HK-2 (cell line): ENCODE data around the gene AOPEP.
A peak's percentile ranks its signal among the peaks of the same experiment; 100 is the strongest.

Source experiments
- DNase-seq: peaks from one replicate; pipeline ENCODE4 v3.0.0-alpha.2; 2018; ENCODE audit not compliant: unreplicated experiment

Gene AOPEP

DNA sequence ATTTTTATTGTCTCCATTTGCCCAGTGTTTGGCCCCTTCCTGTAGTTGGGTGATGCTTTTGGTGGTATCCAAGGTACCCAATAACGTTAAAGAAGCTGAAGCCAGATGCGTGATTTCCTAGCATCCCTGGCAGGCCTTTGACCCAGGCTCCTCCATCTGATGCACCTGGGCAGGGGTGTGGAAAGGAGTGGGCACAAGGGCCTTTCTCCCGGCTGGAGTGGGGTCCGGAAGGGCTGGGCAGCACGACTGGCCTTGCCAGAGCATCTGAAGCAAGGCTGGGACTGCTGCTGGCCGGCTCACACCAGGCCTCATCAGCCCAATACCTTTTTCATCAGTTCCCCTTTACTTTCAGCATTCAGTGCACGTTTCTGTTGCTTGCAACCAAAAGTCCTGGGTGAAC is 370.8 kb downstream of the AOPEP start:
- no peak for DNase-seq

DNA sequence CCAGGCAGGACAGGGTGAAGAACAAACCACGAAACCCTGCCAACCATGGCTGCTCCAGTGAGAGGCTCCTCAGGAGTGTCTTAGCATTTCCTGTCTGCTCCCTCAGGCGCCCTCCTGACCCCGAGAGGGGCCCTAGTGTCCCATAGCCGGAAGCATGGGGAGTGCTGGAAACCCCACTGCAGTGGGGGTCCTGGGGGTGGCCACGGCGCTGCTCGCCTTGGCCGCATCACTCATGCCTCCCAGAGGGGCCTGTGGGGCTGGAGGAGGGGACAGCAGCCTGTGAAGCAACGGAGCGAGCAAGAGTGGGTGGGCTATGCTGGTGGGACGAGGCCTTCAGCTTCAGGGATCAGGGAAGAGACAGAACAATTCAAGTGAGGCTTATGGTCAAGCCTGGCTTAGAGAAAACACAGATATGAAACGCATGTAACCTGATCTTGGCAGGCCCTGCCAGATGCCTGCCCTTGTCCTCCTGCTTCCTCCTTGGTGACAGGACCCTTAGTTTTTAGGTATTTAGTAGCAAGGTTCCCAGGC is 372.0 kb downstream of the AOPEP start:
- peak; percentile 43 for DNase-seq

DNA sequence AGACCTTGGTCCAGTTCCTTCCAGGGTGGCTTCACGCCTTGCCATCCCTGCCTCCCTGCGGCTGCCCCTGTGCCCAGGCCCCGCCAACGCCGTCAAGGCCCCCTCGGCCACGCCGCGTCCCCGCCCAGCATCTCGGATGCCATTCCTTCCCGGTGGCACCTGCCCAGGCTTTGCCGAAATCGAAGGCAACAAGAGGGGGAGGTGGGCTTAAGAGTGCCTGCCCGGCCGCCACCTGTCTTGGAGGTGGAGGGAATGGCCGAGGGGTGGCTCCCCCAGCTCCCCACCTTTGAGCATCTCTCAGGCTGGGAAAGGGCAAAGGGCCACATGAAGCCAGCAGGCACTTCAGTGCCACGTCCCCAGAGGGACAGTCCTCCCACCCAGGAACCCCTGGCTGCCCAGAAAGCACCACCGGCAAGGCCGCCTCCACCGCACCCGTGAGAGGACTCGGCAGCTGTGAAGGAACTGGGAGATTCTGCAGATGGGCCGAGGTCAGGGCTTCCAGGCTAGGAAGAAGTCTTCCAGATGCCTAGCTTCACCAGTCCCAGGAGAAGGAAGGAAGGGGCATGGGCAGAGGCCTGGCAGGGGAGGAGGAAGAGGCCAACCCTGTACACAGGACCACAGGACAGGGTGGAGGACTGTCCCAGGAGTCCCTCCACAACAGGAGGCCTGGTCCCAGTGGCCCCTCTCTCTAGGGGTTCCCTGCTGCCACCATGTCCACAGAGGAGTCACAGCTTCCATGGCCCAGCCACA is 373.0 kb downstream of the AOPEP start:
- no peak for DNase-seq

DNA sequence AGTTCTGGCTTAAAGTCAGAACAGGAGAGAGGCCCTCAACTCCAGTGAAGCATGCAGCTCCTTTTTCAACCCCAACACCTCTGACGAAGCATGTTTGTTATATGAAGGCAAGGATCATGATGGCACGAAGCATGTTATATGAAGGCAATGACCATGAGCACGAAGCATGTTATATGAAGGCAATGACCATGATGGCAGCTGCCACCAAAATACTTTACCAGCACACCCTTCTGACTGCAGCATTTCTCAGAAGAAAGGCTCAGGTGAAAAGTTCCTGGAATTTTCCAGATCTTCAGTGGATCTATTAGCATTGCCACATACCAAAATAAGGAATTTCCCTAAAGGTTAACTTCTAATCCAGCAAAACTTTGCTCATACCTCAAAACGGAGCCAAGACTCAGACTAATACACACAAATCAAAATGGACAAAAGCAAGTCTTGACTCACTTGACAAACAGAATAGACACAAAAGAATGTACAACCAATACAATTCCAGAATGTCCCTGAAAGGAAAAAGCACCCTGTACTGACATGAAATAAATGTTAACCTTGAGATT is 373.6 kb downstream of the AOPEP start:
- peak; percentile 30 for DNase-seq

DNA sequence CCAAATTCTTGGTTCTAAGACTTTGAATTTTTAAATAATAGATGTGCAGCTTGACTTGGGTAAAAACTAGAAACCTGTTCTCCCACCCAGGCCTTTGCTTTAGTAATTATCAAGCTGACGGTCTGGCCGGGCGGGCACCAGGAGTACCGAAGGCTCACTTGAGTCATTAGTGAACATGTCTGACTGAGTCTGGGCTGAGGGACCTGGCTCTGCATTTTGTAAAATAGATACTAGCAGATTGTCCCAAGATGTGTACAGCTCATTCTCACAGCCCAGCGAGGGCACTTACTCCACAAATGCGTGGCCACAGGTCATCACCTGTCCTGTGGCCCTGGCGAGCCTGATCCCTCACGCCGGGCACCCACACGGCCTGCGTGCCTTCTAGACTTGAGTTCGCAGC is 374.8 kb downstream of the AOPEP start:
- no peak for DNase-seq

DNA sequence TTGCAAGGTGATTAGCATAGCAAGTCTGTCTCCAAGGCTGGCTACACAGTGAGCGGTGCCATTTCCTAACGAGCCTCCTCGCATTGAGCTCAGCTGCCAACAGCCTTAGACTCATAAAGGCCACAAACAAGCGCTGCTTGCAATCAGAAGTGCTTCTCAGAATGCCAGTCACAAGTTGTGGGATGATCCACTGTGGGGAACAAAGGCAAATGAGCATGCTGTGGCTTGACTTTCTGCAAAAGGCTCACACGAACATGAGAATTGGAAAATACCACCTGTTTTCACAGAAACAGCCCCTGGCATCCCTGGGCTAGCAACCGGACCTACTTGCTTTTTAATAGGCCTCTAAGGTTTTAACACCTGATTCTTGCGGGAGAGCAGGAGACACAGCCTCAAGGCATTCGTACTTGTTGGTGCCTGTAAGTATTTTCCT is 375.5 kb downstream of the AOPEP start:
- DNase-seq = no peak

DNA sequence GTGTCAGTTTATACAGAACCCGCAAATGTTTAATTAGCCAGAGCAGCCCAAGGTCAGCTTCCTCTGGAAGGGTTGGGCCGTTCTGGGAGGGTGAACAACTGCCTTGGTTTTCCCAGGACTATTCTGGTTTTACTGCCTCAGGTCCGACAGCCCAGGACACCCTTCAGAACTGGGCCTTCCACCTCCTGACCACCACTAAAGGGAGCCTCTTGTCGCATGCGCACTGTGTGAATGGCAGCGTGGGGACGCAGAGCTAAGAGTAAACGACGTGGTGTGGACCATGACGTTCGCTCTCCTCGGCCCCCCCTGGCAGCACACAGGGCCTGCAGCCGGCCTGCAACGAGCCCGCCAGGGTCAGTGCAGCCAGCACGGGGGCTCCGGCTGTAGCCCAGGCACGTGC is 376.1 kb downstream of the AOPEP start:
- DNase-seq = no peak

DNA sequence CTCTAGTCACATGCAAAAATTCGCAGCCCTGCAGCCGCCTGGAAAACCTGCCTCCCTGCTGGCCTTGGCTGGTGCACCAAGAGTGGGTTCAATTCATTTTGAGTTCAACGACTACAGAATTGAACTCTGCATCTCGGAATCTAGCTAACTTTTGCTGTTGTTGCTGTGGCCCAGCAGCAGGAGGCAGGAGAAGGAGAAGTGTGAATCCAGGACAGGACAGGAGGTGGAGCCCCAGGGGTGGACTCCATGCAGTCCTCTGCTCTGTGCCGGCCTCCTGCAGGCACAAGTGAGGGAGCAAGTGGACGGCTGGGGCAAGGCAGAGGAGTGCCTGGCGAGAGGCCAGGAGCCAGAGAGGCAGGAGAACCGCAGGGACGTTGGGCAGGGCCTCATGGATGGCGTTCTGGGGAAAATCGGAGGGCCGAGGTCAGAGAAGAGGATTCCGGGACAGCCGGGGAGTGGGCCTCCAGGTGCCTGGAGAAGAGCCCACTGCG is 376.8 kb downstream of the AOPEP start:
- DNase-seq = no peak

DNA sequence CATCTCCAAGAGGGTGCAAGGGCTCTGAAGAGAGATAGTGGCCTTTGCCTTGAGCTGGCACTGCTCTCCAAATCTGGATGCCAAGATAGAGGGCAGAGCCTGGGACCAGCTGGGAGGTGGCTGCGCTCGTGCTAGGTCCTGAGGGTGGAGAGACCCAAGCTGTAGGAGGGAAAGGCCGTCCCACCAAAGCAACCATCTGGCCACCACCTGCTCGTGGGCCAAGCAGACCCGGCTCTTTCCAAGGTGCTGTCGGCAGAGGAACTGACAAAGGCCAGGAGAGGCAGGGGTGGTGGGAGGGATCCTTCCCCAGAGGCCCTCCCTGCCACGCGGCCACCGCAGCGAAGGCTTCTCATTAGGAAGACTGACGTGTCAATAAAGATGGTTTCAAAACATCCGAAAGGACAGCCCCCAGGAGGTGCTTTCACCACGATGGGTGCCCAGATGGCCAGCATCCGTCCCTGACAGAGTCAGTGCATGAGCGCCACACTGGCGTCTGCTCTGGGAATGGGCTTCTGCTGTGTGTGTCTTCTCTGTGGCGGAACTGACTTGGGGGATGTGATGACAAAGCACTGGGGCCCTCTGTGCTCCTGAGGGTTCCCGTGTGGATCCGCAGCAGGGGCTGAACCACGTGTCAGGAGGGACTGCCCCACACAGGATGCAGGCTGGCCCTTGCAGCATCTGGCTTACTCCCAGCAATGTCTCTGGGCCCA is 377.5 kb downstream of the AOPEP start:
- no peak for DNase-seq

DNA sequence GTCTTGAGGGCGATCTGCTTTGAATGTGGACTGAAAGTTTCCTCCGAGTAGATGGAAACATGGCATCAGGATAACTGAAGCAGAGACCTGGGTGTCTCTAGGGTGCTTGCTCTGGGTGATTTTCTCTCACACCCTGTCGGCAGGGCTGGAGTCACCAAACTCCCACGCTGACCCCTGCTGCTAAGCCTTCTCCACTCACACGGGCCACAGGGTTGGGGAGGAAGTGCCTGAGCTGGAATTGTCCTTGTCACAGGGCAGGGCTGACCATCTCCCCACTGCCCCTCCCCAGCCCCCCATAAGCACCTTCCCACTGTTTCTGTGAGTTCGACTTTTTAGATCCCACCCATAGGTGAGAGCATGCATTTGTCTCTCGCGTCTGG is 378.1 kb downstream of the AOPEP start:
- no peak for DNase-seq

DNA sequence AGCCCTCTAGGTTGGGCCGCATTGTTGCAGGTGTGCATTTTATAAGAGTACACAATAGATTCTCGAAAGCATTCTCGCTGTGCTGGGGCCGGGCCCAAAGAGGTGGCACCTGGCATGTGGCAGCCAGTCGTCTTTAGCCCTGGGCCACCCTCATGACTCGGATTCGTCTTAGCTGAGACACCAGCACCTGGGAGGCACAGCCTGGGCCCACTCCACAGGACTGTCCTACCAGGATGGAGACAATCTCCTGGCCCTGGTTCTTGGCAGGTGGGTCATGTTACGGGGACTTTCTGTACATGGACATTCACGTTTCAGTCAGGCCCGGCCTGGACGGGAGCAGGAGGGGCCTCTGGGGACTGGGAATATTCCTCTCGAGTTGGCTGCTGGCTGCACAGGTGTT is 378.5 kb downstream of the AOPEP start:
- no peak for DNase-seq

DNA sequence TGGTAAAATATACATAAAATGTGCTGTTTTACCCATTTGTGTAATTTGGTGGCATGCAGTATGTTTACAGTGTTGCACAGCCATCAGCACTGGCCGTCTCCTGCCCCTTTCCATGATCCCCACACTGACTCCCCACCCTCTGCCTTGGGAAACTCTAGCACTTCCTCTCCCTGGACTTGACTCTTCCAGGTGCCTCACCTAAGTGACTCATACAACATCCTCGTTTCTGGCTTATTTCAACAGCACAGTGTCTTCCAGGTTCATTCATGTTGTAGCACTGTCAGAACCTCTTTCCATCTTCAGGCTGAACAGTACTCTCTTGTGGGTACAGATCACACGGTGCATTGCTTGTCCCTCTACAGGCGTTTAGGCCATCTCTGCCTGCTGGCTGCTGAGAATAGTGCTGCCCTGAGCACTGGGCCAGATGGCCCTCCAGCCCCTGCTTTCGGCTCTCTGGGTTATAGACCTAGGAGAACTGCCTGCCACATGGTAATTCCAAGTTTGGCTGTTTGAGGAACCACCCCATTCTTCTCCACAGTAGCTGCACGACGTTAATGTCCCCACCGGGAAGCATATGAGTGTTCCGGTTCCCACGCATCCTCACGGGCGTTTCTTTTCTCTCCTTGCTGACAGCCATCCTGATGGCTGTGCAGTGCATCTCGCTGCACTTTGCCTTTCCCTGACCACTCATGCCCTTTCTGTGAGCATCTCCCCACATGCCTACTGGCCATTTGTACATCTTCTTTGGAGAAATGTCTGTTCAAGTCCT is 379.2 kb downstream of the AOPEP start:
- no peak for DNase-seq

DNA sequence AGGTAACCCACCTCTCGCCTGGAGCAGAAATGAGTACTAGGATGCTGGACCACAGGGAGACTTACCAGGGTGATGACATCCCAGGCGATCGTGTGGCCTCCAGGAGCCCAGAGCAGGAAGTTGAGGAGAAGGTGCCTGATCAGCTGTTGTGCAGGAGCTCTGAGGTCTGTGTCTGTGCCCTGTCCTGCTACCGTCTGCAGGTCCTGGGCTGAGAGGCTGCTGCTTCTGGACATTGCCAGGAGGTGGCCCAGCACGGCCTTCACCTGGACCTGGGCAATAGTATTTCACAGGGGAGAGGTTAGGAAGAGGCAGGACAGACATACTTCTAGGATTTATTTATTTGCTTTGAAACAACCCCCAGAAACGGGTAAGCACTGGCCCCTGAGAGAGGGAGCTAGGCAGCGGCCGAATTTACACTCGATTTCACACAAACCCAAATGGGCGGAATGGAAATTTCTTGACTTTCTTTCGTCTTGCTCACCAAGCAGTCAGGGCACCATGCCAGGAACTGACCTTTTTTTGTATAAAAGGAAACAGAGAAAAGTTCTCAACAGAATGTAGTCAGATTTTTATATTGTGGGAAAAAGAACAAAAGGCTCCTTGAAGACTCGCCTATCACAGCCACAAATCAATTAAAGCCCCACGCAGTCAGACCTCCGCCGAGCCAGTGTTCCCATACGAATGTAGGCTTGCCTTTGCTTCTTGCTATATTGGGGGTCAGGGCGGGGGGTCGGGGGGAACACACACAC is 380.7 kb downstream of the AOPEP start:
- no peak for DNase-seq

DNA sequence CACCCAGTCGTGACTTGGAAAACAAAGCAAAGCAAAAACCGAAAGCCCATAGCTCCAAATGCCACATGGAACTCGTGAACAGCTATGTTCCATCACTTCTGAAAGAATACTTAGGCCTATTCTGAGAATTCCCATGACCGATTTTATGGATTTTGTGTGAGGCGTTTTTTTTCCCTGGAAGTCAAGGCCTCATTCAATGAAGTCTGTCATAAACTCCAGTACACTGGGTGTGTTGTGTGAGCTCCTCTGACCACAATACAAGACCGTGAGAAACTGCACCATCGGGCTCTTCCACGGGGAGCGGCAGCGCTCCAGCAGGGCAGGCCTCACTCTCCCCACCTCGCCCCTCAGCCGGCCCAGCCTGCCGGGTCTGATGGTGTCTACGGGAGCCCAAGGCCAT is 381.5 kb downstream of the AOPEP start:
- DNase-seq = no peak

DNA sequence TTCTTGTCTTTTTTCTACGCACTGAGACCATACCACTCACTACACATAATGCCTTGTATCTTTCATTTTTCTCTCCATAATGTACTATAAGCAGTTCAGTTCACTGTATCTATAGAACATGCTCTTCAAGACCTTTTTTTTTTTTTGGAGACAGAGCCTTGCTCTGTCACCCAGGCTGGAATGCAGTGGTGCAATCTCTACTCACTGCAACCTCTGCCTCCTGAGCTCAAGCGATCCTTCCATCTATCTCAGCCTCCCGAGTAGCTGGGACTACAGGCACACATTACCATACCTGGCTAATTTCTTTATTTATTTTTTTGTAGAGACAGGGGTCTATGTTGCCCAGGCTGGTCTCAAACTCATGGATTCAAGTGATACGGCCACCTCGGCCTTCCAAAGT is 382.3 kb downstream of the AOPEP start:
- DNase-seq = no peak

DNA sequence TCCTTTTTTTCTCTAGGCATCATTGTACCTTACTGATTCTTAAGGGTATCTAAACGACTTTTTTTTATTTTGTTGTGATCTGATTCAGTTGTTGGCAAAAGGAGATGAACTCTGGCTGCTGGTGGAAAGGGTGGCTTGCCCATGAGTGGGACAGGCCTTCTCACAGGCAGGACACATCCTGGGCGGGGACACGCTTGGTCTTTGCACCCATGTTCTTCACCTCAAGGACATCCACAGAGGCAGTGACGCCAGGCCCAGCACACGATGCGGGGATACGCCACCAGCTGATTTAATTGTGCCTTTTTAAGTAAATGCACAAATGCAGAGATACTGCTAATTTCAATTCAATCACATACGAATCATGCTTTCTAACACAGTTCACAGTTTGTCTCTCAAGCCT is 383.0 kb downstream of the AOPEP start:
- DNase-seq = no peak

DNA sequence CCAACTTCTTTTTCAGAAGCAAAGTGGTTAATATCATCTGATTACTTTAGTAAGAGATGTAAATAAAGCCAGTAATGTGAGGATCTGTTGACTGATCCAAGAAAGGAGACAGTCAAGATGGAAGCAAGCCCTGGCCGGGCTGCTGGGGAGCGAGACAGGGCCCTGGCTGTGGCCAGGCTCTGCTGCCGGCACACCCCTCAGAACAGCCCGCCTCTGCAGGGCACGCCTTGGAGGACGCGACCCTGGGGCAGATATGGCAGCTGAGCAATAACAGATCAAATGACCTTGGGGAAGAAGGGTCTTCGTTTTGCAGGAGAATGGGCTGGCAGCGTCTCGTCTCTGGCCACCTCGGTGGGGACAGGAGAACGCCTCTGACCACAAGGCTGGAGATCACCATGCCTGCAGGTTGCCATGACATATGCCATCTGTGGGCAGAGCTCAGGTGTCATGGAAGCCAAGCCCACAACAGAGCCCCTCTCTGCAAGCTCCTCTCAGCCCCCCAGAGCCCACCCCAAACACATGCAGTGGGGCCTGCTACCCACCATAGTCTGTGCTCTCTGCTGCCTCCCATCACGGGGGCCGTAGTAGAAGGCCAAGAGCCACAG is 384.5 kb downstream of the AOPEP start:
- no peak for DNase-seq

DNA sequence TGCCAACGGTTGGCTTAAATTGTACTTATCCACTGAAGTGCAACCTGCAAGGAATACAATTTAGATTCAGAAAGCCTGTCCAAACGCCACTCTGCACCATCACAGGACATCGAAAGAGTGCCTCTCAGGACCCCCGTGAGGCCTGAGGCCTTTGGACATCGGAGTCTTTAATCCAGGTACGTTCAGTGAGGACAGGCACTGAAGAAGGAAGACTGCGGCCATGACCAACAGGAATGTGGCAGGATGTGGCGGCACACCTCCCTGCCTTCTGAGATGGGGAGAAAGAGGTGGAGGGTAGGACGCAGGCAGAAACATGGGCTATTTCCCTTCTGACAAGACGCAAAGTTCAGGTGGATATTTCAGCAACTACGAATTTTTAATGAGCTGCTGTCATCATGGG is 385.2 kb downstream of the AOPEP start:
- DNase-seq = no peak

DNA sequence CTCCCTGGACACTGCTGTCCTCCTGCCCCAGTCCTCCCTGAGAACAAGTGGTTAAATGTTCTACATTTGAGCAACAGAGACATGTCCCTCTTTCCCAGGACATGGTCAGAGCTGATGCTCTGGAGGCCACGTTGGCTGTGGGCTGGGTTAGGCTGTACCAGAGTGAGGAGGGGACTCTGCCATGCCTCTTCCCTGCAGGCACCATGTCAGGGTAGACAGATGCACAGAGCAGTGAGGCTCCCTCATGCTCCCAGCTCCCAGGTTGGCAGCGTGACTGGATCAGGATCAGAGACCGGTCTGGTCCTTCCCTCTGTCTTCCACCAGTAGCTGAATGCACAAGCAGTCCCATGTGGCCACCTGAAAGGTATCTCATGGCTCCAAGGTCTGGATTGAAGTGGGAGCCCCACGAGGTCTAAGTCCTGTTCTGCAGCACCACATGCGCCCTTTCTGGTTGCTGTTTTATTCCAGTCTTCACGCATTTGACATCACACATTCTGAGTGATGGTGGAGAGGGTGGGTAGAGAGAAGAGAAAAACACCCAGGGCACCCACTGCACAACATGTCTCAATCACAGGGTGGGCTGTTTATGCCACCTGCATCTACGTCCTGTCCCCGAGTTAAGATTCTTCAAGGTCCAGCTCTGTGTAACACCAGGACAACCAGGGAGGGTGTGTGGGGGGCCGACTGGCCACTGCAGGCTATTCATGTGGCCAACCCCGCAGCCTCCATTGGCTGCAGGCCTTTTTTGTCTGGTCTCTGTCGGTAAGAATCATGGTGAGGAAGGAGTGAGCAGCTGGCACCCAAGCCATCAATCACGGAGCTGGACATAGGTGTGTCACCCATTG is 386.2 kb downstream of the AOPEP start:
- no peak for DNase-seq

DNA sequence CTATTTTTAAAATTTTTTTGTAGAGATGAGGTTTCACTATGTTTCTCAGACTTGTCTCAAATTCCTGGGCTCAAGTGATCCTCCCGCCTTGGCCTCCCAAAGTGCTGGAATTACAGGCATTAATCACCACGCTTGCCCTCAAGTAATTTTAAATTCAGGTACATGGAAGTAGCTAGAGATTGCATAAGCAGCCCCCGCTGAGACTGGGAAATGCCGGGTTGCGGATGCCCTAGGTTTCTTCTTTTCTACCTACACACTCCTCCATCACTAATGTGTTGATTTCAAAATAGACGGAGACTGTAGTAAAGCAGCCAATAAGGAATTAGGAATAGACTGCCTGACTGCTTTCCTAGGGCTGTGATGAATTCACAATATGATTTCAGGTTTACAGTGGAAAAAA is 388.6 kb downstream of the AOPEP start:
- no peak for DNase-seq
